Activated T-helper 1 cell treated with anti-CD3 and anti-CD28 coated beads, Interleukin-2, amount 50 U/mL, for 16 hours (primary cell): ENCODE measurements around the gene CDC42BPB.
"Not testable (repeated sequence)": the region's sequence is repeated elsewhere in the genome, so short reads cannot be mapped to it uniquely, and the experiment has no call there.

Experiments
- DNase-seq, 2 donors: peaks; one replicate each; pipeline ENCODE4 v3.0.0-alpha.2; 2020; ENCODE audit warnings: low read depth in 1 of 2, low spot score in 1 of 2

Gene CDC42BPB

GRCh38 chr14:102902086-102902485 is 155.3 kb downstream of the CDC42BPB start:
- DNase-seq = no peak

- no peak for DNase-seq
Observed at GRCh38 chr14:102901633-102902032, 155.7 kb downstream of the CDC42BPB start.

- no peak for DNase-seq
Observed at GRCh38 chr14:102900631-102901571, 156.4 kb downstream of the CDC42BPB start.

GRCh38 chr14:102899516-102899900 is 157.8 kb downstream of the CDC42BPB start:
- DNase-seq = no peak

- no peak for DNase-seq
Observed at GRCh38 chr14:102898776-102899515, 158.4 kb downstream of the CDC42BPB start.

DNA sequence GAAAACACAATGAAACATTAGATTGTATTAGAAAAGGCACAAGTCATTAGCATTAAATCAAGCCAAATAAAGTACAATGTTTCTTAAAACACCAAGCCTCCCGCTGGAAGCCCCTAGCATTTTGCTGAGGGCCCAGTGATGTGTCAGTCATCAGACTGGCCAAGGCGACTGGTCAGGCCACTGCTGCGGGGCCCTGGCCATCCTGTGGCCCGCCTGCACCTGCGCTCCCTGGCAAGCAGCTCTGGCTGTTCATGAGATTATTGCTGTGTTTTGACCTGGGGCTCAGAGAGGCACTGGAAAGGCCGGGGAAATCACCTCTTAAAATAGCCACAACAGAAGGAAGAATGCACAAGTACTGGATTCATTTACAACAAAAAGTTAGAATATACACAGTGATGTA is 159.1 kb downstream of the CDC42BPB start:
- DNase-seq = no peak

GRCh38 chr14:102897299-102898027 is 159.9 kb downstream of the CDC42BPB start:
- no peak for DNase-seq

- DNase-seq = not testable (repeated sequence)
Observed at GRCh38 chr14:102896735-102897134, 160.6 kb downstream of the CDC42BPB start.

GRCh38 chr14:102893452-102893851 is 163.9 kb downstream of the CDC42BPB start:
- no peak for DNase-seq

- no peak for DNase-seq
Observed at GRCh38 chr14:102892651-102893050, 164.7 kb downstream of the CDC42BPB start.

- no peak for DNase-seq
Observed at GRCh38 chr14:102891556-102891955, 165.8 kb downstream of the CDC42BPB start.

DNA sequence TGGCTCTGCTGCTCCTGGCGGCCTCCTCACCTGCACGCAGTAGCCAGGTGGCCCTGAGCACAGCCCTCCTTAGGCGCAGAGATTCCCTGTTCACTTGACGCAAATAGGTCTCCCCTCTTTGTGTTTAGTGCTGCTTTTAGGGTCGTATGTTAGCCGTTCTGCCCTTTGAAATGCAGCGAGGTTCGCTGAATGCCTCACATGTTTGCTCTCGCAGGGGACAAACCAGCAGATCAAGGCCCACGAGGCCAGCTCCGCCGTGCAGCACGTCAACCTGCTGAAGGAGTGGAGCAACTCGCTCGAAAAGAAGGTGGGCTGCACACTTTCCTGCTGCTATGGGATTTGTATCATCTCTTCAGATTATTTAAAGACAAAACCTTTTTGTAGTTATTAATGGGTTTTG is 166.2 kb downstream of the CDC42BPB start:
- DNase-seq = no peak

- no peak for DNase-seq
Observed at GRCh38 chr14:102889615-102890014, 167.7 kb downstream of the CDC42BPB start.

DNA sequence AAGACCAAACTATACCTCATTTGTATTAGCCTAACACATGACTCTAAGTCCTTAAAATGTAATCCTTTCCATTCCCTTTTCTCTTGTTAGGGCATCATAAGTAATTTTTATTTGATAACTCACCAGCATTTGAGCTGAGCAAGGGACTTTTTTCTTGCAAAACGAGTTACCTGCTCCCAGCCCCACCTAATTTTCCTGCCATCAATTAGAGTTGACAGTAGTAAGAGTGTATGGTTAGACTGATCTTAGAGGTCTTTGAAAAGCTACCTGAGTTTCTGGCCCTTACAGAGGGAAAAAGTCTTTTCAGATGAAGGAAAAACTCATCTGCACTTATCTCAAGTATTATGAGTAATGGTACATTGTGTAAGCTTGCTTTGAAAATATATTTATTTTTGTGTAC is 168.6 kb downstream of the CDC42BPB start:
- DNase-seq = no peak

- DNase-seq = no peak
Observed at GRCh38 chr14:102885737-102886447, 171.5 kb downstream of the CDC42BPB start.

- DNase-seq = no peak
Observed at GRCh38 chr14:102883554-102883953, 173.8 kb downstream of the CDC42BPB start.

- DNase-seq = no peak
Observed at GRCh38 chr14:102883089-102883541, 174.2 kb downstream of the CDC42BPB start.
